HG03159 (cell line): ENCODE results near the gene CIB2.

Source experiments
- ATAC-seq: cut with Tn5 transposase; IDR thresholded peaks from one replicate; pipeline ENCODE4 v1.9.1; 2021; ENCODE audit warnings: mild to moderate bottlenecking, moderate library complexity; ENCODE audit not compliant: unreplicated experiment

Gene CIB2

DNA sequence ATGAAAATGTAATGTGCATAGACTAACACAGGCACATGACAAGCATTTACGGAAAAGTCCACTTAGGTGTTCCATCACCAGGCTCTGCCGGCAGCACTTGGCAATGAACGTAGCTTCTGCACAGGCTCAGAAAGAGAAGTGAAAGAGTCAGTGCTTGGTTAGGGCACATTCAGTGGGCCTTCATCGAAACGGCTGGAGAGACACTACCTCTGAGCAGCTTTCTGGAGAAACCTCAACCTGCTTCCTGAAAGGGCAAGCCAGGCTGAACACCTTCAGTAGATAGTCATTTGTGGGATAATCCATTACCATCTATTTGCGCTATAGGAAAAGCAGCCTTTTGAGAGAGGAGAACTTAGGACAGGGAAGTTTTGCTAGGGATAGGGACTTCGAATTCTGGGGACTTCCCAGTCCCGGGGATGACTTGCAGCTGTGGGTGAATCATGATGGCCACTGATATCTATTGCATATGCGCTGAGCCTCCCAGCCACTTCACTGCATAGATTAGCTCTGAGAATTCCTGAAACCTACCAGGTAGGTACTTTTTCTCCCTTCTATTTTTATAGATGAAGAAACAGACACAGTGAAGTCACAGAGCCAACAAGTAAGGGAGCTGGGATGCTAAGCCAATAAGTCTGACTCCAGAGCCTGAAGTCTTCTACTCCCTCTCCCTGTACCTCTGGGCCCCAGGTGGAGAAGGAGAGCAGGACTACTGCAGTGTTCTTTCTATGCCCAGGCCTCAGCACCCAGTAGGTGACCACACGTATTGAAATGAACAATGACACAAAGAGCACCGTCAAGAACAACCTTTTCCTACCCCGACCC is 43.1 kb downstream of the CIB2 start:
- no peak for ATAC-seq

DNA sequence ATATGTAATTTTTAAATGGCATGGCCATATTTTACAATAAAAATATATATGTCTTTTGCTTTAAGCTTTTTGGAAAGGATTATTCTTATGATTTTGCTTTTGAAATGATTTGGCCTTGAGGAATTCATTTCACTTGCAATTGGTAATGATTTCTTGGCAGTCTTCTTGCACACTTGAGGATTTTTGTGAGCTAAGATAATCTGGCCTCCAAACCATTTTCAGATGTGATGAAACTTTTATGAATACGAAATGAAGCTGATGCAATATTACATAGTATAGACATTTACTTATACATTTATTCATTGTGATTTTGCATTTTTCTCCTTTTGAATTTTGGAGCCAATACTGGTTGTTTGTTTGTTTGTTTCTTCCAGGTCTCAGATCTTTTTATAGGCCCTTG is 45.3 kb downstream of the CIB2 start:
- no peak for ATAC-seq

DNA sequence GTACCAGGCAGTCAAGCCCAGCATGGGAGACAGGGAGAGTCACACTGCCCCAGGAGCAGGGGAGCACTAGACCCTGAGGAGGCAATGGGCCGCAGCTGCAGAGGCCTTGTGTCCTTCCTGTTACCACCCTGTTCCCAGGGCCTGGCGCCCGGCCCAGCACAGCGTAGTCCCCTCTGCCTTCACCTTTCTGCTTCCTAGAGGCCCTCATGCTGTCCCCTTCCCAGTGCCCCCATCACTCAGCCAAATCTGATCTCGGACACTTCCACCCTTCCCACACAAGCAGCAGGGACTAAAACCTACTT is 46.8 kb downstream of the CIB2 start:
- no peak for ATAC-seq

DNA sequence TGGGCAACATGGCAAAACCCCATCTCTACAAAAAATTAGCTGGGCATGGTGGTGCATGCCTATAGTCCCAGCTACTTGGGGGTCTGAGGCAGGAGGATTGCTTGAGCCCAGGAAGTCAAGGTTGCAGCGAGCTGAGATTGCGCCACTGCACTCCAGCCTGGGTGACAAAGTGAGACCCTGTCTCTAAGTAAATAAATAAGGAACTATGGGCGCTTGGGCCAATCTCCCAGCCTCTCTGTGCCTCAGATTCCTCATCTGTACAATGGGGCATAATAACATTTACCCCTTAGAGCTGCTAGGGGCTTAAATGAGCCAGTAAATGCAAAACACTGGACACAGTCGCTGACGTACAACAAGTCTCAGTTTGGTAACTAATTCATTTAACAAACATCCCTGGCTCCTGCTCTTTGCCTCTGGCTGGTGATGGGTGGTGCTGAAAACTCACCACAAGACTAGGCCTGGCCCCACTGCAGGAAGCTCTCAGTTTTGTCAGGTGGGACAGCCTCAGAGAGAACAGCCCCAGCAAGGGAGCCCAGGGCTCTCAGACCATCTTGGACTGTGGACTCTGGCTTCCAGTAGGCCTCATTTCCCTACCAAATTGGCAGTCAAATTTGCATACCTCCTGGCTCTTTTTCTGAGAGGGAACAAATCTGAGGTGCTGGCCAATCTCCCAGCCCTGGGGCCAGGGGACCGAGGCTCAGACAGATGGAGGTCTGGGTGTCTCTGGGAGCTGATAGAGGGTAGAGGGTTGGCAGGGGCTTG is 47.4 kb downstream of the CIB2 start:
- ATAC-seq, result peak; percentile 55

DNA sequence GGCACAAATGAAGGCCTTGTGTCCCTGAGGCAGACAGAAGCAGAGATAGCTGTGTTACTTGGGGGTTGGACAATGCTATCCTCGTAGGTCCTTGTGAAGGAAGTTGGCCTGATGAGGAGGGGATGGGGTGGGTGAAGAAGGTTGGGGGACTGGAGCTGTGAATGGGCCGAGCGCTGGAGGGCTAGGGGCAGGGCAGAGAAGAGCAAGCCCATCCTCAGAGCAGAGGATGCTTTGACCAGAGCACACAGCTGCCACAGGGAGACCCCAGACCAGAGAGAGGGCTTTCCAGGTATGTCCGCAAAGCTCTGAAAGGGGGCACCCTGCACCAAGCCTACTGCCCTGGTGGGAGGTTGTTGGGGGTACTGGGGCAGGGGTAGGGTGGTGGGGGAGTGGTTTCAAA is 48.1 kb downstream of the CIB2 start:
- no peak for ATAC-seq

DNA sequence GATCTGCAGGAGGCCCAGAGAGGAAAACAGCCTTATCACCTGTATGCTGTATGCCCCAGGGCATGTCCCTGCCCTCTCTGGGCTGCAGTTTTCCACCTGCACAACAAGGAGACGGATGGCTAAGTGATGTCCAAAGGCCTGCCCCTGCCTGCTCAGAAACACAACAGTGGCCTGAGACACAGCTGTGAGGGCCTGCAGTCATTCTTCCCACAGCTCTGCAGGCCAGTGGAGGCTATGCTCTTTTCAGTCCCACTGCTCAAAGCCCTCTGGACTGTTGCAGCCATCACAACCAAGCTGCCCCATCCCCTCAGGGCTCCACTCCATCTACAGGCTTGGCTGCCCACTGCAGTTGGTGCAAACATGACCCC is 48.5 kb downstream of the CIB2 start:
- no peak for ATAC-seq

DNA sequence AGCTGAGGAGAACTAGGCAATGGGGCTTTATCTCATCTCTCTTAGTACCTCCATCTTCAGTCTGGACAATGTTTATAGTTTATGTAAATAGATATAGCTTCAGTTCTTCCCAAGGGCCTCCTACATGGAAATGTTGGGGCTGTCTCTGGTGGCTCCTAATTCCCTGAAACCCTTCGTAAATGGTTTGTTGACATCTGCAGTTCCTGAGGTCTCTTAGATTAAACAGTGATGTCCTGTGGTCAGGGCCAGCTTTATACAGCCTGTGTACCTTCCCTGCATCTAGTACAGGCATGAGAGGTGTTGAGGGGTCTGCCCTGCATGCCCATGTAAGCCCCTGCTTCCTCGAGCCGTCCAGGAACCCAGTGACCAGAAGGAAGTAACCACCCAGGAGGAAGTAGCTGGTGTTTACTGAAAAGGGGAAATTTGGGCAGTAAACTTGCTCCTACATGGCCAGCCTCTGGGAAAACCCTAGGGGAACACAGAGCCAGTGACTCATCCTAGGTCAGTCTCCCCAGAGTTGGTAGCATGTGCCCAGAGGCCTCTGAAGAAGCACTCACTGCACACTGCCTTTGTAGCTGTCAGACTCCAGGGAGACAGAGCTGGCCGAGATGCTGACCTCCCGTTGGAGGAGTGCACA is 49.0 kb downstream of the CIB2 start:
- no peak for ATAC-seq

DNA sequence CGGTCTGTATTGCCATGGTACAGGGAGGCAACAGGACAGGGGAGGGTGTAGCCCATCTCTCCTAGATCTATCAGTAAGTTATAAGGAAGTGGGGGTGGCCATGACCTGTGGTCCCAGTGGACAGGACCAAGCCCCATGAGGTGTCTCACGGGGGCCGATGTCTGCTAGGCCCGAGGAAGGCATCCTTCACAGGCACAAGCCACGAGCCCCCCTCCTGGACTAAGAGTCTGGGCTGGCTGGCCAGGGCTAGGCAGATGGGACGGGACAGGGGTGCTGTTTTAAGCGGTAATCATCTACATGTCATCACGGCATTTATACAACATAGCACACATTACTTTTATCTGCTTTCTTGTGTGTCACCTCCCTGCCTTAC is 51.2 kb downstream of the CIB2 start:
- ATAC-seq, result no peak

DNA sequence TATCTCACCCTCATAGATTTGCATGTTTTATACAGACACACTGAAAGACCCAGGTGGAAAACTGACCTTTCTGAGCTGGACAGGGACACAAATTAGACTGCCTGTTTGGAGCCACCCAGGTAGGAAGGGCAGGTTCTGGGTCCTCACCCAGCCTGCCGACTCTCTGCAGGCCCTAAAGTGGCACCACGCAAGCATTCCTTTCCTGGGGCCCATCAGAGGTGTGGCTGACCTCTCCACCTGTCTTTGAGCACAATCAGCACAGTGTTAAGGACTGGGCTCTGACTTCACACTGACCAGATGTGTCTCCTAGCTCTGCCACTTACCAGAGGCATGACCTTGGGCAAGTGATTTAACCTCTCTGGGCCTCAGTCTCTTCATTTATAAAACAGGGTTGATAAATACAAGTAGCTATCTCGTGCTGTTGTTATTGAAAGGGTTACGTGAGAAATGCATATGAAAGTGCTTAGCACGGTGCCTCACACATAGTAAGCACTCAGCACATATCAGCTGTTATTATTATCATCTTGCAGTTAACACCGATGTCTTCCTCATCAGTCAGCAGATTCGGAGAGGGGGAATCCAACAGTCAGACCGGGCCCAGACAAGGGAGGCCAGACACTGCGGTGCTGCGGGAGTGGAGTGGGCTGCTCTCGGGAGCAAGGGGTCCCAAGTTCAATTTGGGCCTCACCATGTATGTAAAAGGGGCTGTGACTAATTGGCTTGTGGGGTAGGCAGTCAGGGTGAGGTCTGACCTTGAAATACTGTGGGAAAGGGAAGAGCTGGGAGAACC is 51.8 kb downstream of the CIB2 start:
- ATAC-seq, result no peak

DNA sequence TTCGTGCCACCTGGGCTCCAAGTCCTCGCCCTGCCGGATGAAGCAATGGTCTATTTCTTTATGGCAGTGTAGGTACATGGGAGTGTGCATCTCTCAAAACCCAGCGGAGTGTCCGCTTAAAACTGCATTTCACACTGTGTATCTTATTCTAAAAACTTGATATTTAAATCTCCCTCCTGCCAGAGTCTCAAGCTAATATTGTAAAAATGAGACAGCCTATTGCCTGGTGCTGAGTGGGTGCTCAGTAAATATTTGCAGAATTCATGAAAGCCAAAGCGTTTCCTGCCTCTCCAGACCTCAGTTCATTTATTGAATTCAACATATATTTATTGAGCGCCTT is 53.4 kb downstream of the CIB2 start:
- no peak for ATAC-seq

DNA sequence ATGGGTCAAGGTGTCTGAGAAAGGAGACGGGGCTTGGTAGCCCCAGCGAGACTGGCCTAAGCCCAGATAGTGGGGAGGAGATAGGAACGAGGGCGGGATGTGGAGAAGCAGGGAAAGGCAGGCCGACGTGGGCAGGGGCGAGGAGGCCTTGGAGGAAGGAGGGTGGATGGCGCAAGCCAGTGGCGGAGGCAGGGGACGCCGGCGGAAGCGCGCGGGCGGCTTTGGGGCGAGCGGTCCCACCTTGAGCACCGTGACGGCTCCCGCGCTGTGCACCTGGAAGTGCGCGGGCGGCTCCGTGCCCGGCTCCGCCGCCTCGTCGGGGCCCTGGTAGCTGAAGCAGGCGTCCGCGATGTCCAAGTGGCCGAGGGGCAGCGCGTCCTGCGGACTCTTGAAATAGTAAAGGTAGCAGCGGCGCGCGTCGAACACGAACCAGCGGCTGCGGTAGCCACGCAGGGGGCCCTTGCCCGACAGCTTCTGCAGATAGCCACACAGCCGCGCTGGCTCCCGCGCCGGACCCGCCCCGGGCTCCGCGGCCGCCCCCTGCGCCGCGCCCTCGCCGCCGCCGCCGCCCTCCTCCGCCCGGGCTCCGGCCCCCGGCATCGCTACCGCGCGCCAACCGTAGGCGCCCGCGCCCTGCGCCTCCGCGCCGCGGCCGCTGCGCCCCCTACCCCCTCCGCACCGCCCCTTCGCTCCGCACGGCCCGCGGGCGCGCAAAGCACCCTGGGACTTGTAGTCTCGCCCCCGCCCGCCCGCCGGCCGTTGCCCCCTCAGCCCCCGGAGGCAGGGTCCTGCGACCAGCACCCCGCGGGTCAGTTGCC is 54.0 kb downstream of the CIB2 start, which contains the start of gene TBC1D2B:
Gene TBC1D2B, minus strand, starts transcription at position 659 of the 818 bp plus-strand sequence. Its CDS starts 59 bp downstream, at position 600.
- ATAC-seq, result peak; percentile 73

DNA sequence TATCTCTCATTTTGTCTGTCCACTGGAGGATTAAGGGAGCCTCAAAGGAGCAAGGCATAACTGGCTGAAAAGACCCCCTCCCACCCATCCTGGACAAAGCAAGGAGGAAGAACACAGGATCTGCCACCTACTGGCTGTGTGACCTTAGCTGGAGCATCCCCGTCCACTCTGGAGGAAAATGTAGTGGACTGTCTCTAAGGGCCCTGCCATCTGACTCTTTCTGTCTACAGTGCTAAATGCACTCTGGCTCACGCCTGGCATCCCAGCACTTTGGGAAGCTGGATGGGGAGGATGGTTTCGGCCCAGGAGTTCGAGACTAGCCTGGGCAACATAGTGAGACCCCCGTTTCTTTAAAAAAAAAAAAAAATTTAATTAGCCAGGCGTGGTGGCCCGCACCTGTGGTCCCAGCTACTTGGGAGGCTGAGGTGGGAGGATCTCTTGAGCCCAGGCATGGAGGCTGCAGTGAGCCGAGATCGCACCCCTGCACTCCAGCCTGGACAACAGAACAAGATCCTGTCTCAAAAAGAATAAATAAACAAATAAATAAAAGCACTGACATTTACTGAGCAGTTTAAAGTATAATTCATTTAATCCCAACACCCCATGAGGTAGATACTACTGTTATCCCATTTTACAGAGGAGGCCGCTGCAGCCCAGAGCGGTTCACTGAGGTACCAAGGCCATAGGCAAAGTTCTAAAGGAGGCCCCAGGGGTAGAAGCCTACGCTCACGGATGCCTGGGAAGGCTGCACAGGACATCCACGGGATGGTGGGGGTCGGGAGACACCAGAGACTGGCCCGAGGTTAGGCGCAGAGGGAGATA is 54.8 kb downstream of the CIB2 start:
- ATAC-seq, result no peak

DNA sequence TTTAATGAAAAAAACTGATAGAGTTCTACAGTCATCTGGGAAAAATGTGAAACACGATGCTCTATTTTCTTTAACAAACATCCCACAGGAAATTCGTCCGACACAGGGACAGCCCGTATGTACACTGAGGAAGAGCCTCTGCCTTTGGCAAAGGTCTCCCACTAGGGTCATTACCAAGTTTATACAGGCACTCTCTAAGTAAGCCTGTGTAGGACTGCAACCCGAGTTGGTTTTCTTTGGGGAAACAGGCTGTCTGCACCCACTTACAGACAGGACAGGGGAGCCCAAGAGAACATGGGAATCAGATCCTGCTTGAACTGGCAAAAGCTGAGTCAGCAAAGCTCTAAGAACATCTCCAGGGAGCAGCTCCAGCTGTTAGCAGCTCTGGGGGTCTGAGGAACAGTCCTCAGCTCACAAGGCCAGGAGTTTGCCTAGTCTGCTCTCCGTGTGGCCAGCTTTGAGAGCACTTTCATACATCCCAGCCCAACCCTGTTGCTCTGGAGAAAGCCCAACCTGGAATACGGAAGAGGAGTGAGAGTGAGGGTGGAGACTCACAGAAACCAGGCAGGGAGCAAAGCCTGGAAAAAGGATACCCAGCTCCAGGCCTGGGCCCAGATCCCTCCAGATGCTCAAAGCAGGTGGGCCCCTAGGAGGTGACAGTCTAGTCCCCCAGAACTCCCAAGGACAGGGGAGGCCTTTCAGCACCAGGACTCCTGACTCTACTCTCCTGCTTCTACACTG is 55.6 kb downstream of the CIB2 start:
- no peak for ATAC-seq

DNA sequence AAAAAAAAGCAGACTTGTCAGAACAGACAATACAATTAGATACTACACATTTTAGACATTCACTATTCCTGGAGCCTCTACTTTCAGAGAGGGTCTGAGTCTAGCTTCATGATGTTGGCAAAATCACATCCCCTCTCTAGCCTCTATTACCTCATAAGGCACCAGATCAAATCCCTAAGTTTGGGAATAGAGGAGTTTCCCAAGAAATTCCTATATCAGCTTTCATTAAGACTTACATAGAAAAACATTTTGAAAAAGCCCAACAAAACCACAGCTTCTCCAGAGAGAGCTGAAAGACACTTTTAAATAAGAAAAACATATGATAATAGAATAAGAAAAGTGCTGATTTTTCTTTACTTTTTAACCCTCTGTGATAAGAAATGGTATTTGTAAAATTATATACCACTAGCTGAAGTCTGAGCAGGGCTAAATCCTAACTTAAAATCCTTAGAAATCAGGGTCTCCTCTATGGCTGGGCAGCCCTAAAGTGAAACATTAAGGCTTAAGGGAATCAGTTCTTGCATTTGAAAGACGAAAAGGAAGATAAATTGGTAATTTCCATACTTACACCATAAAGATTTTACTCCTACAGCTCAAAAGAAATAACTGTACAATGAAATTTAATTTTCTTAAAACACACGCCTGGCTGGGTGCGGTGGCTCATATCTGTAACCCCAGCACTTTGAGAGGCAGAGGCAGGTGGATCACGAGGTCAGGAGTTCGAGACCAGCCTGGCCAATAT is 58.0 kb downstream of the CIB2 start:
- ATAC-seq, result no peak

DNA sequence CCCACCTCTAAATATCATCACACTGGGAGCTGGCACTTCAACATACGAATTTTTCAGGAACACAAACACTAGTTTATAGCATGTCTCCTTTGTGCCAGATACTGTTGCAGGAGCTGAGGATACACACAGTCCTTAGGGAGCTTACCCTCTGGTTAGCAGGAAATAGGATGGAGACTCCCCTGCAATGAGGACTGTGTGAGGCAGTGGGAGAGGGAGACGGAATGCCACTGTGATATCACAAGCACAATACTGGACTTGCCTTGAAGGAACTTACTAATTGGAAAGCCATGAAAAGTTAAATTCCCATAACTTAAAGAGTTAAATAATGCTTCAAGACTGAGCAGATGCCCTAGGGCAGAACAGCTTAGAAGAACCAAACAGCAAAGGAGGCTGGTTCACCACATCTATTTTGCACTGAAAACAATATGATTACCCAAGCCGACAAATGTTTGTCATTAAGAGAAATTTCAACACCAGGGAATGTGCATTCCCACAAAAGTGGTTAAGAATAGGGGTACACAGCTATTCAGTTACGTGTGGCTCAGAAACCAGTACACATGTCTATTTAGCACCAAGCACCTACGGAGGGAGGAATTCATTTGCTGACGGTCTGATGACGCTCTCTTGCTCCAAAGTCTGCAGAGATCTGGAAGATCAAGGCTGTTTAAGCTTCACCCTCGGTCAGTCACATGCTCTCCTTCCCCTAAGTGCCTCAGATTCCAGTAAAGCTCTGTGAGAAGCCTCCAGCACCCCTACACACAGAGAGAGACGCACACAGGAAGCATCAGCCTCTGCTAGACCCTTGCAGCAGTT is 59.0 kb downstream of the CIB2 start:
- ATAC-seq, result no peak

DNA sequence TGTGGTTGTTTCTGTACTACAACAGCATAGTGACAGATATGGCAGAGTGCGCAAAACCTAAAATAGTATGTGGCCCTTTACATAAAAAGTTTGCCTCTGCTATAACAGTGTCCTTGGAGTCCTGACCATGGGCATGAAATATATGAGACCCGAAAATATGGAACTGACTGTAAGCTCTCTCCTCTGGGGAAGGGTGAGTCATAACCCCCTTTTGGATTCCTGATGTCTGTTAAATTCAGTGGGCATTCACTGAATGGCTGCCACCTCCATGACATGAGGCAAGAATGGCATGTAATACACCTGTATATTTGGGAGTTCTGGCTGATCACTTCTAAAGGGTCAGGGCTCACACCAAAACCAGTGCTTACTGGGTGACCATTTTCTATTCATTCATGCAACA is 59.9 kb downstream of the CIB2 start:
- no peak for ATAC-seq

DNA sequence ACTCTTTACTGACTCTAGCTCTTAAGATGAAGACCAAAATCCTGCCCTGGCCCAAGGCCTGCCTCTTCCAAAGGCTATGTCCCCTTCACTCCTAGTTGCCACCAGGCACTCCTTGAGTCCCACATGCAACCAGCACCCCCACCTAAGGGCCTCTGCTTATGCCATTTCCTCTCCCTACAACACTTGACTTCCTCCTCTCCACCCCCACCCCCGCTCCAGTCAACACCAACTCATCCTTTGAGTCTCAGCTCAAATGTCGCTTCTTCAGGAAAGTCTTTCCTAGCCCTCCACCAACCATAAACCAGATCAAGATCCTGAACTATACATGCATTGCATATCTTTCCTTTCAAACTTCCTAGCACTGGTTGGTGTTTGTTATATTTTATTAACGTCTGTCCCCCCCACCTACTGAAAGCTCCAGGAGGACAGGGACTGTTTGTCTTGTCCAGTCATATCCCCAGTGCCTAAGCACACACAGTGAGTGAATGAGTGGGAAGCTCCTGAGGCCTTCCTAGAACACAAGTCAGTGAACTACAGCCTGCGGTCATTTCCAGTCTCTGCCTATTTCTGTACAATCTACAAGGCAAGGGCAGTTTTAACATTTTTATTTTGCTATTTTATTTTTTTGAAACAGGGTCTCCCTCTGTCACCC is 61.1 kb downstream of the CIB2 start:
- no peak for ATAC-seq
